ENCODE measurements around the gene B4GALNT3.

The B4GALNT3 gene

GRCh38 chr12:470133-470532 is 10.4 kb downstream of the B4GALNT3 start:
- H3K36me3 Mint-ChIP-seq (ENCODE audit: low read depth): no peaks in the 10 kb centered on the region
- H3K4me1 Mint-ChIP-seq: peaks cover 60% of the 10 kb centered on the region
- no peak for DNase-seq
- no peak for TF ChIP-seq CTCF (IDR thresholded peaks at IDR 0.05)
- H3K27ac Mint-ChIP-seq: peak overlapping the region; percentile 55
- no peak overlapping the region for H3K4me3 Mint-ChIP-seq
- peaks cover 12% of the 10 kb centered on the region for H3K27me3 Mint-ChIP-seq (ENCODE audit: low read depth, poor library complexity)
- no peaks in the 10 kb centered on the region for H3K9me3 Mint-ChIP-seq

- no peak for DNase-seq
- Mint-ChIP-seq H3K27ac (no peak overlapping the region), H3K4me1 (peaks cover 55% of the 10 kb centered on the region), H3K36me3 (ENCODE audit: low read depth) (no peaks in the 10 kb centered on the region), H3K27me3 (ENCODE audit: low read depth, poor library complexity) (peaks cover 18% of the 10 kb centered on the region), H3K9me3 (no peaks in the 10 kb centered on the region), H3K4me3 (no peak overlapping the region)
- TF ChIP-seq CTCF (IDR thresholded peaks at IDR 0.05): no peak
These were observed 13.5 kb downstream of the B4GALNT3 start for GRCh38 chr12:473198-473597.

- TF ChIP-seq CTCF (IDR thresholded peaks at IDR 0.05): no peak
- Mint-ChIP-seq H3K4me3 (no peak overlapping the region), H3K9me3 (no peaks in the 10 kb centered on the region), H3K27me3 (ENCODE audit: low read depth, poor library complexity) (peaks cover 14% of the 10 kb centered on the region), H3K27ac (peak overlapping the region; percentile 82), H3K4me1 (peaks cover 46% of the 10 kb centered on the region), H3K36me3 (ENCODE audit: low read depth) (no peaks in the 10 kb centered on the region)
- DNase-seq: no peak
These were observed 14.3 kb downstream of the B4GALNT3 start for GRCh38 chr12:473863-474577.

- H3K9me3 Mint-ChIP-seq: no peaks in the 10 kb centered on the region
- TF ChIP-seq CTCF (IDR thresholded peaks at IDR 0.05): no peak
- DNase-seq: no peak
- H3K4me3 Mint-ChIP-seq: no peak overlapping the region
- peaks cover 44% of the 10 kb centered on the region for H3K4me1 Mint-ChIP-seq
- H3K27me3 Mint-ChIP-seq (ENCODE audit: low read depth, poor library complexity): peaks cover 12% of the 10 kb centered on the region
- H3K27ac Mint-ChIP-seq: peak overlapping the region; percentile 94
- H3K36me3 Mint-ChIP-seq (ENCODE audit: low read depth): peaks cover 5% of the 10 kb centered on the region
These were observed 15.5 kb downstream of the B4GALNT3 start for GRCh38 chr12:475286-475685.

GRCh38 chr12:479161-479560 is 19.4 kb downstream of the B4GALNT3 start:
- Mint-ChIP-seq H3K27me3 (ENCODE audit: low read depth, poor library complexity) (peaks cover 15% of the 10 kb centered on the region), H3K4me3 (no peak overlapping the region), H3K36me3 (ENCODE audit: low read depth) (peaks cover 5% of the 10 kb centered on the region), H3K4me1 (peaks cover 43% of the 10 kb centered on the region), H3K9me3 (no peaks in the 10 kb centered on the region), H3K27ac (peak overlapping the region; percentile 12)
- no peak for TF ChIP-seq CTCF (IDR thresholded peaks at IDR 0.05)
- no peak for DNase-seq

Measured in nephron progenitor cell (in vitro differentiated cells).